ENCODE data around the gene PSMG3.

The PSMG3 gene

GRCh38 chr7:1604383-1604782 lies 34.6 kb upstream of the PSMG3 start:
- Histone ChIP-seq H3K27me3 (ENCODE audit: control insufficient read depth, insufficient read depth, low read length) (no peaks in the 10 kb centered on the region), H3K27ac (ENCODE audit: low read length) (no peak overlapping the region), H3K9me3 (ENCODE audit: control insufficient read depth, low read depth, low read length) (no peaks in the 10 kb centered on the region), H3K4me3 (ENCODE audit: low read length) (no peak overlapping the region), H3K9ac (ENCODE audit: low read length) (no peak overlapping the region), H3K4me1 (ENCODE audit: control insufficient read depth, low read depth, low read length) (peaks cover 6% of the 10 kb centered on the region), H3K36me3 (ENCODE audit: control insufficient read depth, low read depth, low read length) (no peaks in the 10 kb centered on the region)

GRCh38 chr7:1603346-1604225 lies 33.8 kb upstream of the PSMG3 start:
- no peak overlapping the region for H3K9ac ChIP-seq (ENCODE audit: low read length)
- no peaks in the 10 kb centered on the region for H3K36me3 ChIP-seq (ENCODE audit: control insufficient read depth, low read depth, low read length)
- peaks cover 6% of the 10 kb centered on the region for H3K4me1 ChIP-seq (ENCODE audit: control insufficient read depth, low read depth, low read length)
- no peaks in the 10 kb centered on the region for H3K9me3 ChIP-seq (ENCODE audit: control insufficient read depth, low read depth, low read length)
- H3K4me3 ChIP-seq (ENCODE audit: low read length) = no peak overlapping the region
- no peak overlapping the region for H3K27ac ChIP-seq (ENCODE audit: low read length)
- H3K27me3 ChIP-seq (ENCODE audit: control insufficient read depth, insufficient read depth, low read length) = no peaks in the 10 kb centered on the region

GRCh38 chr7:1602386-1602785 lies 32.6 kb upstream of the PSMG3 start:
- Histone ChIP-seq H3K4me3 (ENCODE audit: low read length) (no peak overlapping the region), H3K27me3 (ENCODE audit: control insufficient read depth, insufficient read depth, low read length) (no peaks in the 10 kb centered on the region), H3K4me1 (ENCODE audit: control insufficient read depth, low read depth, low read length) (peaks cover 4% of the 10 kb centered on the region), H3K9me3 (ENCODE audit: control insufficient read depth, low read depth, low read length) (no peaks in the 10 kb centered on the region), H3K27ac (ENCODE audit: low read length) (no peak overlapping the region), H3K36me3 (ENCODE audit: control insufficient read depth, low read depth, low read length) (no peaks in the 10 kb centered on the region), H3K9ac (ENCODE audit: low read length) (no peak overlapping the region)

GRCh38 chr7:1601956-1602355 lies 32.1 kb upstream of the PSMG3 start:
- Histone ChIP-seq H3K9ac (ENCODE audit: low read length) (no peak overlapping the region), H3K36me3 (ENCODE audit: control insufficient read depth, low read depth, low read length) (no peaks in the 10 kb centered on the region), H3K4me3 (ENCODE audit: low read length) (no peak overlapping the region), H3K27me3 (ENCODE audit: control insufficient read depth, insufficient read depth, low read length) (no peaks in the 10 kb centered on the region), H3K9me3 (ENCODE audit: control insufficient read depth, low read depth, low read length) (no peaks in the 10 kb centered on the region), H3K27ac (ENCODE audit: low read length) (no peak overlapping the region), H3K4me1 (ENCODE audit: control insufficient read depth, low read depth, low read length) (no peaks in the 10 kb centered on the region)

- H3K27ac ChIP-seq (ENCODE audit: low read length) = no peak overlapping the region
- H3K4me1 ChIP-seq (ENCODE audit: control insufficient read depth, low read depth, low read length) = no peaks in the 10 kb centered on the region
- no peaks in the 10 kb centered on the region for H3K36me3 ChIP-seq (ENCODE audit: control insufficient read depth, low read depth, low read length)
- no peak overlapping the region for H3K4me3 ChIP-seq (ENCODE audit: low read length)
- no peaks in the 10 kb centered on the region for H3K27me3 ChIP-seq (ENCODE audit: control insufficient read depth, insufficient read depth, low read length)
- H3K9ac ChIP-seq (ENCODE audit: low read length) = no peak overlapping the region
- H3K9me3 ChIP-seq (ENCODE audit: control insufficient read depth, low read depth, low read length) = no peaks in the 10 kb centered on the region
These were observed 30.0 kb upstream of the PSMG3 start for GRCh38 chr7:1599640-1600395.

- Histone ChIP-seq H3K4me3 (ENCODE audit: low read length) (no peak overlapping the region), H3K9me3 (ENCODE audit: control insufficient read depth, low read depth, low read length) (no peaks in the 10 kb centered on the region), H3K36me3 (ENCODE audit: control insufficient read depth, low read depth, low read length) (no peaks in the 10 kb centered on the region), H3K4me1 (ENCODE audit: control insufficient read depth, low read depth, low read length) (no peaks in the 10 kb centered on the region), H3K9ac (ENCODE audit: low read length) (no peak overlapping the region), H3K27me3 (ENCODE audit: control insufficient read depth, insufficient read depth, low read length) (no peaks in the 10 kb centered on the region), H3K27ac (ENCODE audit: low read length) (no peak overlapping the region)
These were observed 29.3 kb upstream of the PSMG3 start for GRCh38 chr7:1598961-1599639.

GRCh38 chr7:1598286-1598685 lies 28.5 kb upstream of the PSMG3 start:
- Histone ChIP-seq H3K4me1 (ENCODE audit: control insufficient read depth, low read depth, low read length) (no peaks in the 10 kb centered on the region), H3K4me3 (ENCODE audit: low read length) (no peak overlapping the region), H3K27ac (ENCODE audit: low read length) (no peak overlapping the region), H3K9me3 (ENCODE audit: control insufficient read depth, low read depth, low read length) (no peaks in the 10 kb centered on the region), H3K27me3 (ENCODE audit: control insufficient read depth, insufficient read depth, low read length) (no peaks in the 10 kb centered on the region), H3K9ac (ENCODE audit: low read length) (no peak overlapping the region), H3K36me3 (ENCODE audit: control insufficient read depth, low read depth, low read length) (no peaks in the 10 kb centered on the region)

- Histone ChIP-seq H3K9ac (ENCODE audit: low read length) (no peak overlapping the region), H3K4me3 (ENCODE audit: low read length) (no peak overlapping the region), H3K9me3 (ENCODE audit: control insufficient read depth, low read depth, low read length) (no peaks in the 10 kb centered on the region), H3K27ac (ENCODE audit: low read length) (no peak overlapping the region), H3K4me1 (ENCODE audit: control insufficient read depth, low read depth, low read length) (no peaks in the 10 kb centered on the region), H3K27me3 (ENCODE audit: control insufficient read depth, insufficient read depth, low read length) (no peaks in the 10 kb centered on the region), H3K36me3 (ENCODE audit: control insufficient read depth, low read depth, low read length) (no peaks in the 10 kb centered on the region)
These were observed 28.0 kb upstream of the PSMG3 start for GRCh38 chr7:1597791-1598190.

GRCh38 chr7:1597066-1597760 lies 27.4 kb upstream of the PSMG3 start:
- H3K4me1 ChIP-seq (ENCODE audit: control insufficient read depth, low read depth, low read length) = no peaks in the 10 kb centered on the region
- H3K4me3 ChIP-seq (ENCODE audit: low read length) = no peak overlapping the region
- H3K9ac ChIP-seq (ENCODE audit: low read length) = no peak overlapping the region
- H3K27me3 ChIP-seq (ENCODE audit: control insufficient read depth, insufficient read depth, low read length) = no peaks in the 10 kb centered on the region
- no peak overlapping the region for H3K27ac ChIP-seq (ENCODE audit: low read length)
- H3K9me3 ChIP-seq (ENCODE audit: control insufficient read depth, low read depth, low read length) = no peaks in the 10 kb centered on the region
- no peaks in the 10 kb centered on the region for H3K36me3 ChIP-seq (ENCODE audit: control insufficient read depth, low read depth, low read length)

GRCh38 chr7:1596181-1597043 lies 26.6 kb upstream of the PSMG3 start:
- Histone ChIP-seq H3K9me3 (ENCODE audit: control insufficient read depth, low read depth, low read length) (no peaks in the 10 kb centered on the region), H3K4me3 (ENCODE audit: low read length) (no peak overlapping the region), H3K27me3 (ENCODE audit: control insufficient read depth, insufficient read depth, low read length) (no peaks in the 10 kb centered on the region), H3K9ac (ENCODE audit: low read length) (no peak overlapping the region), H3K4me1 (ENCODE audit: control insufficient read depth, low read depth, low read length) (no peaks in the 10 kb centered on the region), H3K36me3 (ENCODE audit: control insufficient read depth, low read depth, low read length) (no peaks in the 10 kb centered on the region), H3K27ac (ENCODE audit: low read length) (no peak overlapping the region)

All from iPS-18a (cell line).